Measurements from ENCODE around the gene ADD3.

ADD3 gene

DNA sequence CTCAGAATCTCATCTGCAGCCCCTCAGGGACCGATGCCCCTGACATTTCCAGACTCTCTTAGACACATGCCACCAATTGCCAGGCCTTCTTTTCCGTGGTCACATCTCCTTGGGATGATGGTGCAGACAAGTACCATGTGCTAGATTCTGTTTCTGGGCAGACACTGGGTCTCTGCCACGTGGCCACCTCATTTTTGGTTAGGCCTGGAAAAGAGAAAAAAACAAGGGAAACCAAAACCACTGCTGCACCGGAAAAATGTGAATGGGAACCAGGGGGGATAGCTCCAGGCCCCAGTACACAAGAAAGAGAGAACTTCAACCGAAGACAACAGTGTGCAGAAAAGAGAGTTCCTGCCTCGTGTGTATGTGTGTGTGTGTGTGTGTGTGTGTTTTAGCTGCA lies 176.6 kb downstream of the ADD3 start:
- Histone ChIP-seq H3K4me1 (ENCODE audit: control insufficient read depth, insufficient read depth, low read length, poor library complexity, severe bottlenecking) (no peaks in the 10 kb centered on the region), H3K27ac (ENCODE audit: low read depth, low read length, severe bottlenecking) (no peak overlapping the region), H3K4me3 (ENCODE audit: extremely low read depth, insufficient read depth, low read length, poor library complexity, severe bottlenecking) (no peak overlapping the region), H3K36me3 (ENCODE audit: control insufficient read depth, insufficient read depth, low read length) (no peaks in the 10 kb centered on the region), H3K9me3 (ENCODE audit: control insufficient read depth, low read length) (no peaks in the 10 kb centered on the region)
- whole genome bisulfite sequencing, 2 experiments (ENCODE audit: insufficient coverage in 2 of 2), result 77 to 87% methylated on average over 4 of the region's 6 CpGs

Measured in mesodermal cell (in vitro differentiated cells).